ENCODE measurements around the gene IFI27L2.

DNA sequence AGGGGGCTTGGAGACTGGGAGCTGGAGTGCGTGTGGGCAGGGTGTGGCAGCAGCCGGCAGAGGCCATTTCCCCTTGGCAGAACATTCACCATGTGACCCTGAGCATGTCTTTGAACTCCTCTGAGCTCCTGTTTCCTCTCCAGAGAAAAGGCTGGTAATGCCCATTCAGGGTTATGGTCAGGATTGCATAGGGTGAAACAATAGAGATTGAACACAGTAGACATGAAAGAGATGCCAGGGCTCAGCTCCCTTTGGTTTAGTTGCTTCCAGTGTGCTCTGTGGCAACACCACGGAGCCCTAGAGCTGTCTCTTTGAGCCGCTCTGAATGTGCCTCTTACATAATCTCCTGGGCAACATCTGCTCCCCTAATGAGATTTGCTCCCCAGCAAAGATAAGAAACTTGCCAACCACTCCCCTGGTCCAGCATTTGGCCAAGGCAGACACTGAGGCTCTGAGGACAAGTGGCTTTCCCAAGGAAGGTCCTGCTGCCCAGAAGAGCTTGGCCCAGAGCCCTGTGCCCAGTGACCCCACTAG lies 14.3 kb downstream of the IFI27L2 start:
- TF ChIP-seq, protein P1, sequence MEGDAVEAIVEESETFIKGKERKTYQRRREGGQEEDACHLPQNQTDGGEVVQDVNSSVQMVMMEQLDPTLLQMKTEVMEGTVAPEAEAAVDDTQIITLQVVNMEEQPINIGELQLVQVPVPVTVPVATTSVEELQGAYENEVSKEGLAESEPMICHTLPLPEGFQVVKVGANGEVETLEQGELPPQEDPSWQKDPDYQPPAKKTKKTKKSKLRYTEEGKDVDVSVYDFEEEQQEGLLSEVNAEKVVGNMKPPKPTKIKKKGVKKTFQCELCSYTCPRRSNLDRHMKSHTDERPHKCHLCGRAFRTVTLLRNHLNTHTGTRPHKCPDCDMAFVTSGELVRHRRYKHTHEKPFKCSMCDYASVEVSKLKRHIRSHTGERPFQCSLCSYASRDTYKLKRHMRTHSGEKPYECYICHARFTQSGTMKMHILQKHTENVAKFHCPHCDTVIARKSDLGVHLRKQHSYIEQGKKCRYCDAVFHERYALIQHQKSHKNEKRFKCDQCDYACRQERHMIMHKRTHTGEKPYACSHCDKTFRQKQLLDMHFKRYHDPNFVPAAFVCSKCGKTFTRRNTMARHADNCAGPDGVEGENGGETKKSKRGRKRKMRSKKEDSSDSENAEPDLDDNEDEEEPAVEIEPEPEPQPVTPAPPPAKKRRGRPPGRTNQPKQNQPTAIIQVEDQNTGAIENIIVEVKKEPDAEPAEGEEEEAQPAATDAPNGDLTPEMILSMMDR (conservative IDR thresholded peaks at IDR 0.05) = no peak
- no peak for TF ChIP-seq ZFX (IDR thresholded peaks at IDR 0.05)
